Stimulated activated CD8-positive, alpha-beta memory T cell treated with anti-CD3 and anti-CD28 coated beads, Interleukin-7, amount 100 ng/mL, for 48 hours (primary cell): Measurements from ENCODE around the gene RTKN.
"Not testable (repeated sequence)": the region's sequence is repeated elsewhere in the genome, so short reads cannot be mapped to it uniquely, and the experiment has no call there.

Experiments used
- DNase-seq, 2 donors: peaks; one replicate each; pipeline ENCODE4 v3.0.0-alpha.2; 2020; ENCODE audit warnings: low read depth in 1 of 2; ENCODE audit errors: extremely low read depth in 1 of 2

RTKN gene

GRCh38 chr2:74441690-74442482, at the start of gene RTKN:
Gene RTKN, minus strand, starts transcription at chr2:74441937. Its CDS starts 121 bp downstream, at chr2:74441816.
- no peak for DNase-seq

GRCh38 chr2:74489906-74490305, 48.2 kb upstream of the RTKN start:
- no peak for DNase-seq

DNA sequence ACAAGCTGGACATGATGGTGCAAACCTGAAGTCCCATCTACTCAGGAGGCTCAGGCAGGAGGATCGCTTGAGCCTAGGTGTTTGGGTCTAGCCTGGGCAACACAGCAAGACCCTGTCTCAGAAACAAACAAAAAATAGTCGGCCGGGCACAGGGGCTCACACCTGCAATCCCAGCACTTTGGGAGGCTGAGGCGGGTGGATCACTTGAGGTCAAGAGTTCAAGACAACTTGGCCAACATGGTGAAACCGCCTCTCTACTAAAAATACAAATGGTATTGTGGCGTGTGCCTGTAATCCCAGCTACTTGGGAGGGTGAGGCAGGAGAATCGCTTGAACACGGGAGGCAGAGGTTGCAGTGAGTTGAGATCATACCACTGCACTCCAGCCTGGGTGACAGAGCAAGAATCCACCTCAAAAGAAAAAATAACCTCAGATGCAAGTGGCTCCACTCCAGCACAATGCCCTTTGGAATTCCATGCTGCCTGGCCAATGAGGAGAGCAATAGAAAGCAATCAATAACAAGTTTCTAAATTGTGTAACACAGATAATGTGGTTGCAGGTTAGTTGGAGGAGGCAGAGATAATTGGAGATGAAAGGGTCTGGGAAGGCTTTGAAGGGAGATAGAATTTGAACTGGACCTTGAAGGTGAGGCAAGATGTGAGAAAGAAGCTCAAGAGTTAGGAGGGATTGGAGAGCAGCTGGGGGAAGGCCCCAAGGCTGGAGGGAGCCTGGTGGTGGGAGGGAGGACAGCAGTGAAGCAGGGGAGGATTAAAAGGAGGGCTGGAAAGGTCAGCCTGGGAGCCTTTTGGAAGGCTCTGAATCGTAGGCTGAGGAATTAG, 47.1 kb upstream of the RTKN start:
- DNase-seq = no peak

GRCh38 chr2:74486141-74486540, 44.4 kb upstream of the RTKN start:
- DNase-seq = no peak

GRCh38 chr2:74483675-74484164, 42.0 kb upstream of the RTKN start:
- DNase-seq = not testable (repeated sequence)

DNA sequence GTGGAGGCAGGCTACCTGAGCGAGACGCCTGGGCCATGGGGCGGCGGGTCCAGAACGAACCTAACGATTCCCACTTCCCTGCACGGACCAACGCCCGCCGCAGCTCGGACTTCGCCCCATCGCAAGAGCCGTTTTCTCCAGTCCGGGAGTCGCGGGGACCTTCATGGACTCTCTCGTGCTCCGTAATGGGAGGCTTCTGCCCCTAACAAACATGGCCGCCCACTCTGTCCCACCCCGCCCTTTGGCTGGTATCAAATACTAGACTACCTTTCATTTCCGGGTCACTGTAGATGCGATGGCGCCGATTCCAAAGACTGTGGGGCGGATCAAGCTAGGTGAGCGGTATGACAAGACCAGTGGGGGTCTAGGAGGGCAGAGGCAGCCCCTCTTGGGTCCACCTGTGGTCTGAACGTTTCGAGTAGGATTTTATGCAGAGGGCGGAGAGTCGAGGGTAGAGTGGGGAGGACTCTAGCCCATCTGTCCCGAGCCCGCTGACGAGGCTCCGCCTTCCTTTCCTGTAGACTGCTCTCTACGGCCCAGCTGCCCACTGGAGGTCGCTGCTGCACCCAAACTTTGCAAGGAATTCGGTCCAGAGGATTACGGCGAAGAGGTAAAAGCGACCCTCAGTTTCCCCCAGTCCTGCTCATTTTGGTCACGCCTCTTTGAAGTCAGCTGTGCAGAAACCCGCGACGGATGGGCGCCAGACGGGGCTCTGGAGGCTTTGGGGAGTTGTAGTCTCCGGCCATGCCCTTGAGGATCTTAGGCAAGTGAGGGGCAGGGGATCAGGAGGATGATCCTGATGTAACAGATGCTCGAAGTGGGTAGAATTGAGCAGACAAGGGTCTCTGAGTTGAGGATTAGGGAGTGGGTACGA, 41.3 kb upstream of the RTKN start, which contains the start of the genes CCDC142 and TTC31:
Gene CCDC142 (minus strand): TSS at position 198 of the 874 bp plus-strand sequence. CDS start 161 bp downstream, at position 37.
Gene TTC31 (plus strand): TSS at position 281 of the 874 bp plus-strand sequence. CDS start 15 bp downstream, at position 296.
- DNase-seq = peak; percentile 77 to 93

- DNase-seq = peak in 1 of 2 donors; percentile 39
These were observed 40.4 kb upstream of the RTKN start for GRCh38 chr2:74481961-74482800.

- no peak for DNase-seq
These were observed 39.7 kb upstream of the RTKN start for GRCh38 chr2:74481431-74481830.

- no peak for DNase-seq
These were observed 33.2 kb upstream of the RTKN start for GRCh38 chr2:74474899-74475298.

DNA sequence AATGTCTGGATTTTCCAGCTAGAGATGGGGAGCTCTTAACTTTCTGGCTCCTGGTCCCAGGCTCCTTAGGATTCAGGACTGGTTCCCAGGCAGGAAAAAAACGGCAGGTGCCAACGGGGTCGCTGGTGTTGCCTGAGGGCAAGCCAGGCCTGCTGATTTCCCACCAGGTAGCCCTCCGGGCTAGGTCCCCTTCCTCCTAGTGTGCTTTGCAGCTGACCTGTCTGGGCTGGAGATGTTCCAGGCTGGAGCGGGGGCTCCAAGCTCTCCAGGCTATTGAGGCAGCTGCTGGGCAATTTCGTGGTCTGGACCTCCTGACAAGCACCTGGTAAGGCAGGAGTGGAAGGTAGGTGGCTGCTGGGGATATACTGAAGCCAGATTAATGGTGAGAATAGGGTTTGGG, 32.7 kb upstream of the RTKN start:
- DNase-seq = no peak

DNA sequence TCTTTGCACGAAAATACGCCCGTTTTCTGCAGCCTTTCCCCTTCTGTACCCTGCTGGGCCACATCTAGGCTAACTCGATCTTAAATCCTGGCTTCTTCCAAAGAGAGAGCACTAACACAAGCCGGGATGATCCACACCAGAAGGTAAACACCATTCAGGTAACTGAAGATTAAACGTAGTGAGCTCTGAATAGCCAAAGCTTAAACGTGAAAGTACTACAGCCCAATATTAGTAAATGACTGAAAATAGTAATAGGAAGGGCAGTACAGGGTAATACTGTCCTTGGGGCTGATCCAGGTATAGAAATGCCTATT, 31.2 kb upstream of the RTKN start:
- no peak for DNase-seq

GRCh38 chr2:74472086-74472944, 30.6 kb upstream of the RTKN start, which contains the start of gene MRPL53:
Gene MRPL53, minus strand, starts transcription at chr2:74472680. Its CDS starts 20 bp downstream, at chr2:74472660.
- peak; percentile 84 to 91 for DNase-seq

GRCh38 chr2:74471332-74472065, 29.8 kb upstream of the RTKN start:
- DNase-seq = no peak

DNA sequence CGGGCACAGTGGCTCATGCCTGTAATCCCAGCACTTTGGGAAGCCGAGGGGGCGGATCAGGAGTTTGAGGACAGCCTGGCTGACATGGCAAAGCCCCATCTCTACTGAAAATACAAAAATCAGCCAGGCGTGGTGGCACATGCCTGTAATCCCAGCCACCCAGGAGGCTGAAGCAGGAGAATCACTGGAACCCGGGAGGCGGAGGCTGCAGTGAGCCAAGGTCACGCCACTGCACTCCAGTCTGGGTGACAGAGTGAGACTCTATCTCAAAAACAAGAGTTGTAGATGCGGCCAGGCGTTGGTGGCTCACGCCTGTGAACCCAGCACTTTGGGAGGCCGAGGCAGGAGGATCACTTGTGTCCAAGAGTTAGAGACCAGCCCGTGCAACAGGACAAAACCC, 29.0 kb upstream of the RTKN start:
- not testable (repeated sequence) for DNase-seq

GRCh38 chr2:74464406-74464805, 22.7 kb upstream of the RTKN start:
- DNase-seq = no peak

GRCh38 chr2:74462786-74463105, 21.0 kb upstream of the RTKN start:
- DNase-seq = no peak

GRCh38 chr2:74462054-74462785, 20.5 kb upstream of the RTKN start:
- no peak for DNase-seq
